Erythroblast (primary cell): ENCODE data around the gene LYPLA2.

Experiments used
- GATA1 ChIP-seq: IDR thresholded peaks from 2 replicates; pipeline ENCODE4 v1.6.1; 2011; ENCODE audit warnings: low read depth, mild to moderate bottlenecking, control low read depth, low read length, moderate library complexity
- POLR2A ChIP-seq: IDR thresholded peaks from 2 replicates; pipeline ENCODE4 v1.6.1; 2011; ENCODE audit warnings: mild to moderate bottlenecking, low read length

DNA sequence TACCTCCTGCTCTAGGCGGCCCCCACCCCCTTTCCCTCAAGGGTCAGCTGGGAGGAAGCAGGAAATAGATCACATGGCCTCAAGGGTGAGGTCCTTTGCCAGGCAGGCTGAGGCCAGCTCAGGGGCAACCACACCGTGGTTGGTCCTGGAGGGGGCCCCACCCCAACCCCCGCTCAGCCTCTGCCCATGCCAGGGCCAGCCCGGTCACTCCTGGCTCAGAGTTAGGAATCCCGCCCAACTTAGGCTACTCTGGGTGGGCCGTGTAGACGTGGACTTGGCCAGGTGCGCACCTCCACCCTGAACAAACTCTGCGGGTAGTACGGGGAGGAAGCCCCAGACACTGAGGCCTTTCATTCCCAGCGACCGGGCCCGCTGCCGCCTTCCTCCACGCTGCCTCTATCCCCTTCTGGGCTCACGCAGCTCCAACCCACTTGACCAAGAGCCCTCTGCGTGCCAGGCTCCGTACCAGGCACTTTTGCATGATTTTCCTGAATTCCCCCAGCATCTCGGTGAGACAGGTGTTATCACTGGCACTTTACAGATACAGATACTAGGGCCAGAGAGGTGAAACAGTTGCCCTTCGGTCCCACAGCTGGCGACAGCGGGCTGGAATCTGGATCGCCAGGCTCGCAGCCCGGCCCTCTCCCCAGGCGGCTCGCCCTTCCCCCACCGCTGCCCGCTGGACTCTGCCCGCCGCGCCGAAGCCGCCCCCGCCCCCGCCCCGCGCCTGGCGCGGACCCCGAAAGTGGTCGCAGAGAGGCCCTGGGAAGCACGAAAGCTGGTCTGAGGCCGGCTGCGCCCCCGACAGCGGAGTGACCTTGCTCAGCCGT is 8.8 kb downstream of the LYPLA2 start:
- TF ChIP-seq POLR2A (peak; percentile 43), GATA1 (no peak)
